Nephron progenitor cell (in vitro differentiated cells): ENCODE results near the gene HECTD3.

Experiments
- DNase-seq: peaks from one replicate; pipeline ENCODE4 v3.0.0; 2021
- H3K27ac Mint-ChIP-seq: 2 replicates; pipeline ENCODE4 v1.8.0; 2021; ENCODE audit warnings: mild to moderate bottlenecking, moderate library complexity, mixed read lengths
- H3K27me3 Mint-ChIP-seq: 2 replicates; pipeline ENCODE4 v1.8.0; 2021; ENCODE audit warnings: mild to moderate bottlenecking, low read depth, mixed read lengths; ENCODE audit not compliant: poor library complexity
- H3K36me3 Mint-ChIP-seq: 2 replicates; pipeline ENCODE4 v1.8.0; 2021; ENCODE audit warnings: low read depth, mixed read lengths
- H3K4me1 Mint-ChIP-seq: 2 replicates; pipeline ENCODE4 v1.8.0; 2021; ENCODE audit warnings: mixed read lengths
- H3K4me3 Mint-ChIP-seq: 2 replicates; pipeline ENCODE4 v1.8.0; 2021; ENCODE audit warnings: mild to moderate bottlenecking, moderate library complexity, mixed read lengths
- H3K9me3 Mint-ChIP-seq: 2 replicates; pipeline ENCODE4 v1.8.0; 2021; ENCODE audit warnings: mild to moderate bottlenecking, moderate library complexity, mixed read lengths
- TF ChIP-seq, protein P1 (sequence below): fragments of 200-600 bp; sonication (generic); IDR thresholded peaks from 2 replicates; pipeline ENCODE4 v1.5.0; 2021; ENCODE audit warnings: antibody characterized with exemption

The HECTD3 gene

DNA sequence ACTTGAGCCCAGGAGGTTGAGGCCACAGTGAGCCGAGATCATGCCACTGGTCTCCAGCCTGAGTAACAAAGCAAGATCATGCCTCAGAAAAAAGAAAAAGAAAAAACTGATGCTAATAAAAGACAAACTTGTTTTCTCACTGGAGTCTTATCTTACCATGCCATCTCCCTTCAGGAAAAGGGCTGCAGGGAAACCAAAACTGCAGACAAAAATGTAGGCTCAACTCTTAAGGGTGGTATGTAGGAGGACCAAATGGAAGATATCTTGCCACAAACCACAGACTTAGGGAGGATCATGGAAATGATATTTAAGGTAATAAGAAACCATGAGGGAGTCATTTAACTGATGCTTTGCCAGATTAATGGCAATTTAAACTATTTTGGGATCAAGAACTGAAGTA lies 33.8 kb upstream of the HECTD3 start:
- peaks cover 6% of the 10 kb centered on the region for H3K36me3 Mint-ChIP-seq
- no peak overlapping the region for H3K4me3 Mint-ChIP-seq
- no peak overlapping the region for H3K27ac Mint-ChIP-seq
- DNase-seq: no peak
- H3K9me3 Mint-ChIP-seq: no peaks in the 10 kb centered on the region
- TF ChIP-seq, protein P1, sequence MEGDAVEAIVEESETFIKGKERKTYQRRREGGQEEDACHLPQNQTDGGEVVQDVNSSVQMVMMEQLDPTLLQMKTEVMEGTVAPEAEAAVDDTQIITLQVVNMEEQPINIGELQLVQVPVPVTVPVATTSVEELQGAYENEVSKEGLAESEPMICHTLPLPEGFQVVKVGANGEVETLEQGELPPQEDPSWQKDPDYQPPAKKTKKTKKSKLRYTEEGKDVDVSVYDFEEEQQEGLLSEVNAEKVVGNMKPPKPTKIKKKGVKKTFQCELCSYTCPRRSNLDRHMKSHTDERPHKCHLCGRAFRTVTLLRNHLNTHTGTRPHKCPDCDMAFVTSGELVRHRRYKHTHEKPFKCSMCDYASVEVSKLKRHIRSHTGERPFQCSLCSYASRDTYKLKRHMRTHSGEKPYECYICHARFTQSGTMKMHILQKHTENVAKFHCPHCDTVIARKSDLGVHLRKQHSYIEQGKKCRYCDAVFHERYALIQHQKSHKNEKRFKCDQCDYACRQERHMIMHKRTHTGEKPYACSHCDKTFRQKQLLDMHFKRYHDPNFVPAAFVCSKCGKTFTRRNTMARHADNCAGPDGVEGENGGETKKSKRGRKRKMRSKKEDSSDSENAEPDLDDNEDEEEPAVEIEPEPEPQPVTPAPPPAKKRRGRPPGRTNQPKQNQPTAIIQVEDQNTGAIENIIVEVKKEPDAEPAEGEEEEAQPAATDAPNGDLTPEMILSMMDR: no peak
- H3K4me1 Mint-ChIP-seq: peaks cover 6% of the 10 kb centered on the region
- no peaks in the 10 kb centered on the region for H3K27me3 Mint-ChIP-seq

DNA sequence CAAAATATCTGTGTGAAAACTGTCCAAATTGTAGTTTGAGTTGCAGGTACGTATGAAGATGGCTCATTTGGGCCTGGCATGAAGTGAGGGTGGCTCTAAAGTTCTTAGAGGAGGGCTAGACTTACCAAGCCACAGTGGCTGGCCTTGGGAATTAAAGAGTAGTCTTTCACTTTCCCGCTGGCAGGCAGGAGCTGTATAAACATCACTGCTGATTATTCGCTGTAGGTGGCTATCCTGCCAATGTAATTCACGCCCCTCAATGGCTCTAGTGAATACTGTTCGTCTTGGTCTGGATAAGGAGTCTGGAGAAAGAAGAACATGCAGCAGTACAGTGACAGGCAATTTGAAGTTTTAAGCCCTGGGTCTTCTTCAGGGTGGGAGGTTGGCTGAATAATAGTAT lies 32.0 kb upstream of the HECTD3 start:
- Mint-ChIP-seq H3K4me3 (no peak overlapping the region), H3K9me3 (no peaks in the 10 kb centered on the region), H3K36me3 (peaks cover 9% of the 10 kb centered on the region), H3K27me3 (no peaks in the 10 kb centered on the region), H3K4me1 (no peaks in the 10 kb centered on the region), H3K27ac (no peak overlapping the region)
- TF ChIP-seq, protein P1: no peak
- no peak for DNase-seq

DNA sequence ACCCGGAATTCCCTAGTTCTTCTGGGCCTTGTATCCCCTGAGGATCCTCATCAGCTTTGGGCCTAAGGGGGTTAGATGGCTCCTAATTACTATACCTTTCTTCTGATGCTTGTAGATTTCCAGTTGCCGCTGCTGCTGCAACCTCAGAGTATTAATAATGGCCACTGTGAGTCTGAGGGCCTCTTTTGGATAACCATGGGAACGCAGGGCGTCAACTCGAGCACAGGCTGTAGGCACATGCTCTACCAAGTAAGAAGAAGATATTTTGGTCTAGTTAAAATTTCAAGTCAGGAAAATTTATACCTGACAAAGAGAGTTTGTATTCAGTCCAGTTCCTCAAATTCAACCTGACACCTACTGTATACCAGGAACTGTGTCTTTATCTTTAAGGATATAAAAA lies 29.2 kb upstream of the HECTD3 start:
- no peaks in the 10 kb centered on the region for H3K9me3 Mint-ChIP-seq
- DNase-seq: no peak
- no peak overlapping the region for H3K4me3 Mint-ChIP-seq
- no peaks in the 10 kb centered on the region for H3K4me1 Mint-ChIP-seq
- H3K27me3 Mint-ChIP-seq: no peaks in the 10 kb centered on the region
- H3K27ac Mint-ChIP-seq: no peak overlapping the region
- H3K36me3 Mint-ChIP-seq: peaks cover 23% of the 10 kb centered on the region
- TF ChIP-seq, protein P1: no peak

DNA sequence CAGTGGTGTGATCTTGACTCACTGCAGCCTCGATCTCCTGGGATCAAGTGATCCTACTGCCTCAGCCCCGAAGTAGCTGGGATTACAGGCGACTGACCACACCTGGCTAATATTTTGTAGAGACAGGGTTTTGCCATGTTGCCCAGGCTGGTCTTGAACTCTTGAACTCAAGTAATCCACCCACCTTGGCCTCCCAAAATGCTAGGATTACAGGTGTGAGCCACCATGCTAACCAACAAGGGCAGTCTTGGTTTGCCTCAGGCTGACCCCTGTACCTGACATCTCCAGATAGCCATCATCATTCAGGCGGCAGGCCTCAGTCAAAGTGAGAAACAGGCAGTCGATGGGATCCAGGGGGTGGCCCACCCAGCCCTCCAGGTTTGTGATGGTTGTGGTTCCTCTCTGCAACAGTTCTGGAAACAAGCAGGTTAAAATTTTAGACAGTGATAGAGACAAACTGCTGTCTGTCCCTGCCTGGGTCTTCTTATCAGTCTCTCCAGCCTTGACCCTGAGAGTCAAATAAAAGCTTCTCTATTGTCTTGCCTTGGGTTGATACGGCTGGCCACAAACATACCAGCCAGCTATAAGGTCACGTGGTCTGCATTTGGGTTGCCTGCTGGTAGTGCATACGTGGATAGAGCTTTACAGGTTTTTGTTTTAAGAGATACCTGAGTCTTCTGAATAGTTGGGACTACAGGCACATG lies 27.7 kb upstream of the HECTD3 start:
- Mint-ChIP-seq H3K9me3 (no peaks in the 10 kb centered on the region), H3K27ac (no peak overlapping the region), H3K36me3 (peaks cover 31% of the 10 kb centered on the region), H3K27me3 (no peaks in the 10 kb centered on the region), H3K4me3 (no peak overlapping the region), H3K4me1 (peaks cover 4% of the 10 kb centered on the region)
- TF ChIP-seq, protein P1: no peak
- DNase-seq: no peak

DNA sequence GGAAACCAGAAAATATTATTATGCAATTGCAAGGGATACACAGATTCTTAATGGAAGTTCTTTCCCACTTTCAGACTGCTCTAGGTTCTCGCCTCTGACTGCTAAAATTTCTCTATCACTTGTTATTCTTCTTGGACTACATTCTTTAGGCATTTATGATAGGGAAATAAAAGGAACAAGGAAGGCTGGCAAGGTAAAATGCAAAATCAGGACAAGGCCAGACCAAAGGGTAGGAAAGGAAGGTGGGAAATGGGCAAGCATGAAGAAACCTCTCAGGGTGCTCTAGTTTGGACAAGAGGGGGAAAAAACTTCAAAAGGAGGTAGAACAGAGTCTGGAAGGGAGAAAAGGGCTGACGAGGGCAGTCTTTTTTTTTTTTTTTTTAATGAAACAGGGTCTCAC lies 27.1 kb upstream of the HECTD3 start:
- Mint-ChIP-seq H3K4me1 (peaks cover 7% of the 10 kb centered on the region), H3K27ac (no peak overlapping the region), H3K36me3 (peaks cover 31% of the 10 kb centered on the region), H3K4me3 (no peak overlapping the region), H3K27me3 (no peaks in the 10 kb centered on the region), H3K9me3 (no peaks in the 10 kb centered on the region)
- no peak for DNase-seq
- TF ChIP-seq, protein P1: no peak

DNA sequence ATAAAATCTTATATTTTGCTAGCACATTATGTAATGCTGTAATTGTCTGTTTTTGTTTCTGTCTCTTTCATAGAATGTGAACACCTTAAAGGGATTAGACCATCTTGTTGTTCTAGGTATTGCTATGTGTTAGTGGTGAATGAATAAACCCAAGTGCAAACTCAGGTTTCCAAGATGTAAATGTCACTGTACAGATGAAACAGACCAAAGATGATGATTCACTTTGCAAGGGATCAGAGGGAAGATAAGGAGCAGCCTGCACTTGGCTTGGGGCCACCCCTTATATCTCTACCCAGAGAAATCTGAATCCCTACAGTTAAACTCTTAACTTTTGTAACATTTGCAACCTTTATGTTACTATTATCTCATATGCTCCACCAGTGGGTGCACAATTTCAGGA lies 26.3 kb upstream of the HECTD3 start:
- DNase-seq: no peak
- TF ChIP-seq, protein P1: no peak
- Mint-ChIP-seq H3K27me3 (no peaks in the 10 kb centered on the region), H3K4me3 (no peak overlapping the region), H3K9me3 (no peaks in the 10 kb centered on the region), H3K27ac (no peak overlapping the region), H3K4me1 (peaks cover 15% of the 10 kb centered on the region), H3K36me3 (peaks cover 28% of the 10 kb centered on the region)
